BLaER1 (cell line): ENCODE measurements around the gene PARD3.
"Not testable (repeated sequence)": the region's sequence is repeated elsewhere in the genome, so short reads cannot be mapped to it uniquely, and the experiment has no call there.

Experiments
- H3K27ac ChIP-seq: shearing (Covaris generic); formaldehyde crosslinking; 2 replicates; pipeline ENCODE4 v1.8.1; 2022
- H3K27me3 ChIP-seq: shearing (Covaris generic); formaldehyde crosslinking; 2 replicates; pipeline ENCODE4 v1.8.1; 2022
- H3K36me3 ChIP-seq: shearing (Covaris generic); formaldehyde crosslinking; 2 replicates; pipeline ENCODE4 v1.8.1; 2022
- H3K4me1 ChIP-seq: shearing (Covaris generic); formaldehyde crosslinking; 2 replicates; pipeline ENCODE4 v1.8.1; 2022
- H3K4me2 ChIP-seq: shearing (Covaris generic); formaldehyde crosslinking; 2 replicates; pipeline ENCODE4 v1.8.1; 2022
- H3K4me3 ChIP-seq: shearing (Covaris generic); formaldehyde crosslinking; 2 replicates; pipeline ENCODE4 v1.8.1; 2022
- H3K9ac ChIP-seq: shearing (Covaris generic); formaldehyde crosslinking; 2 replicates; pipeline ENCODE4 v1.8.1; 2022
- H3K9me3 ChIP-seq: shearing (Covaris generic); formaldehyde crosslinking; 2 replicates; pipeline ENCODE4 v1.8.1; 2022
- H4K20me1 ChIP-seq: shearing (Covaris generic); formaldehyde crosslinking; 2 replicates; pipeline ENCODE4 v1.8.1; 2022
- Cebpa-rat ChIP-seq: shearing (Covaris generic); IDR thresholded peaks from 2 replicates; pipeline ENCODE4 v1.8.1; 2022

PARD3 gene

GRCh38 chr10:34761453-34761852, 53.6 kb downstream of the PARD3 start:
- peaks cover 74% of the 10 kb centered on the region for H4K20me1 ChIP-seq
- H3K4me2 ChIP-seq = no peak overlapping the region
- no peaks in the 10 kb centered on the region for H3K27me3 ChIP-seq
- TF ChIP-seq Cebpa-rat = no peak
- H3K4me1 ChIP-seq = peaks cover 11% of the 10 kb centered on the region
- no peak overlapping the region for H3K9ac ChIP-seq
- H3K9me3 ChIP-seq = peaks cover 7% of the 10 kb centered on the region; the same call in 1 of the 2 replicates
- H3K36me3 ChIP-seq = no peaks in the 10 kb centered on the region
- H3K4me3 ChIP-seq = no peak overlapping the region
- H3K27ac ChIP-seq = no peak overlapping the region

DNA sequence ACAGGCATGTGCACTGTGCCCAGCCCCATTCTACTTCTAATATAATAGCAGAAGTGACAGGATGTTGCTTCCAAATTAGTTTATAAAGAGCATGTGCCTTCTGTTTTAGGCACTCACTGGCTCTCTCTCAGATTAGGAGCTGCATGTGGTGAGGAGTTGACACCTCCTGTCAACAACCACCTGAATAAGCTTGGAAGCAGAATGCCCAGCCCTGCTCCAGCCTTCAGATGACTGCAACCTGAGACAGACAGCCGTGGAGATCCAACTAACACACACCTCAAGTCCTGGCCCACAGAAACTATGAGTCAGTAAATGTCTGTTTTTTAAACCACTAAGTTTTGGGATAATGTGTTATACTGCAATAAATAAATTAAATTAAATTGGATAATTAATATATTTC, 54.5 kb downstream of the PARD3 start:
- Histone ChIP-seq H4K20me1 (peaks cover 70% of the 10 kb centered on the region), H3K36me3 (no peaks in the 10 kb centered on the region), H3K4me1 (peaks cover 10% of the 10 kb centered on the region), H3K4me2 (no peak overlapping the region), H3K9ac (no peak overlapping the region), H3K27me3 (no peaks in the 10 kb centered on the region), H3K4me3 (no peak overlapping the region), H3K27ac (no peak overlapping the region), H3K9me3 (peaks cover 7% of the 10 kb centered on the region; the same call in 1 of the 2 replicates)
- TF ChIP-seq Cebpa-rat = no peak

- Histone ChIP-seq H4K20me1 (peaks cover 70% of the 10 kb centered on the region), H3K27me3 (no peaks in the 10 kb centered on the region), H3K36me3 (no peaks in the 10 kb centered on the region), H3K27ac (no peak overlapping the region), H3K4me2 (no peak overlapping the region), H3K4me3 (no peak overlapping the region), H3K9ac (no peak overlapping the region), H3K9me3 (peaks cover 7% of the 10 kb centered on the region; the same call in 1 of the 2 replicates), H3K4me1 (peaks cover 10% of the 10 kb centered on the region)
- TF ChIP-seq Cebpa-rat = no peak
Observed at GRCh38 chr10:34759837-34760215, 55.3 kb downstream of the PARD3 start.

GRCh38 chr10:34759161-34759836, 55.8 kb downstream of the PARD3 start:
- peaks cover 70% of the 10 kb centered on the region for H4K20me1 ChIP-seq
- H3K4me3 ChIP-seq = no peak overlapping the region
- no peak overlapping the region for H3K4me2 ChIP-seq
- H3K4me1 ChIP-seq = peaks cover 10% of the 10 kb centered on the region
- no peak for TF ChIP-seq Cebpa-rat
- H3K9ac ChIP-seq = no peak overlapping the region
- no peak overlapping the region for H3K27ac ChIP-seq
- no peaks in the 10 kb centered on the region for H3K36me3 ChIP-seq
- no peaks in the 10 kb centered on the region for H3K27me3 ChIP-seq
- H3K9me3 ChIP-seq = peaks cover 7% of the 10 kb centered on the region; the same call in 1 of the 2 replicates

GRCh38 chr10:34758447-34758996, 56.6 kb downstream of the PARD3 start:
- peaks cover 7% of the 10 kb centered on the region; the same call in 1 of the 2 replicates for H3K9me3 ChIP-seq
- TF ChIP-seq Cebpa-rat = no peak
- H3K4me1 ChIP-seq = peaks cover 17% of the 10 kb centered on the region
- peaks cover 70% of the 10 kb centered on the region for H4K20me1 ChIP-seq
- no peaks in the 10 kb centered on the region for H3K27me3 ChIP-seq
- no peaks in the 10 kb centered on the region for H3K36me3 ChIP-seq
- no peak overlapping the region for H3K4me3 ChIP-seq
- peak overlapping the region; percentile 34 for H3K4me2 ChIP-seq
- no peak overlapping the region for H3K9ac ChIP-seq
- H3K27ac ChIP-seq = no peak overlapping the region

- Histone ChIP-seq H3K36me3 (no peaks in the 10 kb centered on the region), H3K9me3 (peaks cover 7% of the 10 kb centered on the region; the same call in 1 of the 2 replicates), H4K20me1 (peaks cover 70% of the 10 kb centered on the region), H3K27ac (no peak overlapping the region), H3K4me1 (peaks cover 23% of the 10 kb centered on the region), H3K4me2 (peak overlapping the region; percentile 34), H3K4me3 (no peak overlapping the region), H3K27me3 (no peaks in the 10 kb centered on the region), H3K9ac (no peak overlapping the region)
- no peak for TF ChIP-seq Cebpa-rat
Observed at GRCh38 chr10:34757933-34758332, 57.2 kb downstream of the PARD3 start.

GRCh38 chr10:34757181-34757580, 57.9 kb downstream of the PARD3 start:
- H3K9ac ChIP-seq, H3K4me3 ChIP-seq, H3K27ac ChIP-seq, H3K36me3 ChIP-seq, H3K9me3 ChIP-seq, H3K4me2 ChIP-seq, H3K27me3 ChIP-seq: not testable (repeated sequence)
- Histone ChIP-seq H4K20me1 (peaks cover 70% of the 10 kb centered on the region), H3K4me1 (peaks cover 25% of the 10 kb centered on the region)

- peaks cover 7% of the 10 kb centered on the region; the same call in 1 of the 2 replicates for H3K9me3 ChIP-seq
- peaks cover 25% of the 10 kb centered on the region for H3K4me1 ChIP-seq
- no peaks in the 10 kb centered on the region for H3K27me3 ChIP-seq
- no peak overlapping the region for H3K4me2 ChIP-seq
- no peak overlapping the region for H3K9ac ChIP-seq
- H3K36me3 ChIP-seq = no peaks in the 10 kb centered on the region
- no peak overlapping the region for H3K4me3 ChIP-seq
- no peak overlapping the region for H3K27ac ChIP-seq
- H4K20me1 ChIP-seq = peaks cover 68% of the 10 kb centered on the region
- TF ChIP-seq Cebpa-rat = no peak
Observed at GRCh38 chr10:34756584-34756983, 58.5 kb downstream of the PARD3 start.

DNA sequence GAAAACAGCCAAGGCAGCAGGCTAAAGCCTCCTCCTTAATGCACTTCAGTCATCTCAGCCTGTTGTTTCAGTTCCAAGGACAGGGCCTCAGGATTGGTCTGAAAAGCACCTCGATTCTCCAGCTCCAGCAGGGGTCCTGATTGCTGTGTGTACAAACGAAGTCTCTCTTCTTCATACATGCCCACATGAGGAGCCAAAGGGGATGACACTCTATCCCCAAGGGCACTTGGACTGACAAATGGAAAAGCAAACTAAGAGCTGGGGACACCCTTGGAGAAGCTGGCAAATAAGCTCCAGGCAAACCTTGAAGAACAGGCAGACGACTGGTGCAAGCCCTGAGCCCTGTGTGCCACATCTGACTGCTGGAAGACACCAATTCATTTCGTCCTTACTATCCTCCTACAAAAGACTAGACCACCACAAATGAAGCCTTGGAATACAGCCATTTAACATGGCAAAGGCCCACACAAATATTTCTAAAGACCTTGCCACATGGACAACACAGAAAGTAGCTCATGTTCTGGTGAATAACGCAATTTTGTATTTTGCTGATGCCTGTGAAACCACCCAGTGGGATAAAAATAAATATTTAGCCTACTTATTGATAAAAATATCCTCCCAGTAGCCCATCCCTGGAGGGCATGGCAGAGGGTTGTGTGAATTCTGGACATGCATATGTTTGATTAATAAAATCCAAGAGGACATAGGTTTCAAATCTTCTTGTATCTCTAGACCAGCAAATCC, 61.9 kb downstream of the PARD3 start:
- Histone ChIP-seq H3K9ac (no peak overlapping the region), H3K27me3 (no peaks in the 10 kb centered on the region), H4K20me1 (peaks cover 70% of the 10 kb centered on the region), H3K27ac (no peak overlapping the region), H3K4me2 (peak overlapping the region; percentile 8; the same call in 1 of the 2 replicates), H3K4me3 (no peak overlapping the region), H3K36me3 (no peaks in the 10 kb centered on the region), H3K4me1 (peaks cover 26% of the 10 kb centered on the region), H3K9me3 (no peaks in the 10 kb centered on the region)
- TF ChIP-seq Cebpa-rat = no peak

DNA sequence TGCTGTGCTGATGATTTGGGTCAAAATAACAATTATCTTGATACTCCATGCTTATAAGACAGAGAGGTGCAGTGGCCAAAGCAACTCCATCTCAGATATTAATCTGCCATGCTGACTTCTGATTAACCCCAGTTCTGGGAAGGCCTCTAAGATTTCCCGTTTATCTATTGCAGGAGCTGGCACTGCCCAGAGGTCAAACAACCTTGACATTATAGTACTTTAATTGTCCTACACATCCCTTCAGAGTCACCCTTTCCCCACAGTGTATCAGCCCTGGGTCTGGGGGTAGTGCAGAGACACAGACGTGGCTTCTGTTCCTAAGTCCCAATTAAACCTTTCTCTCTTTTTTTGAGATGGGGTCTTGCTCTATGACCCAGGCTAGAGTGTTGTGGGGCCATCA, 63.8 kb downstream of the PARD3 start:
- Histone ChIP-seq H3K4me3 (no peak overlapping the region), H3K9ac (no peak overlapping the region), H3K27ac (no peak overlapping the region), H3K4me1 (peaks cover 30% of the 10 kb centered on the region), H3K9me3 (no peaks in the 10 kb centered on the region), H3K4me2 (no peak overlapping the region), H4K20me1 (peaks cover 80% of the 10 kb centered on the region), H3K27me3 (no peaks in the 10 kb centered on the region), H3K36me3 (no peaks in the 10 kb centered on the region)
- no peak for TF ChIP-seq Cebpa-rat

GRCh38 chr10:34750795-34751194, 64.3 kb downstream of the PARD3 start:
- not testable (repeated sequence) for H3K9me3 ChIP-seq, H3K9ac ChIP-seq, H3K36me3 ChIP-seq, H3K27me3 ChIP-seq, H3K27ac ChIP-seq, H3K4me2 ChIP-seq, H3K4me3 ChIP-seq
- H4K20me1 ChIP-seq = peaks cover 81% of the 10 kb centered on the region
- H3K4me1 ChIP-seq = peaks cover 30% of the 10 kb centered on the region
